Activated T-helper 17 cell treated with anti-CD3 and anti-CD28 coated beads, Interleukin-2, amount 50 U/mL, for 72 hours (primary cell): Measurements from ENCODE around the gene SIRT4. TPM values are rescaled to one million over a fixed set of nuclear protein-coding genes. Genes with fewer than 3 reads are reported as not detected.
"Not testable (repeated sequence)": the region's sequence is repeated elsewhere in the genome, so short reads cannot be mapped to it uniquely, and the experiment has no call there.

Experiments
- ATAC-seq: fragments of 150-1000 bp; cut with Tn5 transposase; replicated peaks from 2 replicates; pipeline ENCODE4 v1.10.0; 2021; ENCODE audit warnings: mild to moderate bottlenecking, moderate library complexity
- H3K27ac Mint-ChIP-seq: one replicate; pipeline ENCODE4 v1.8.0; 2022; ENCODE audit warnings: mixed read lengths
- H3K27me3 Mint-ChIP-seq: one replicate; pipeline ENCODE4 v1.8.0; 2022; ENCODE audit warnings: mixed read lengths
- H3K36me3 Mint-ChIP-seq: one replicate; pipeline ENCODE4 v1.8.0; 2022; ENCODE audit warnings: low read depth, mild to moderate bottlenecking, mixed read lengths
- H3K4me1 Mint-ChIP-seq: one replicate; pipeline ENCODE4 v1.8.0; 2022; ENCODE audit warnings: mixed read lengths
- H3K4me3 Mint-ChIP-seq: one replicate; pipeline ENCODE4 v1.8.0; 2022; ENCODE audit warnings: mild to moderate bottlenecking, mixed read lengths
- H3K9me3 Mint-ChIP-seq: one replicate; pipeline ENCODE4 v1.8.0; 2022; ENCODE audit warnings: mixed read lengths
- total RNA-seq, 2 donors: library from RNA; stranded (reverse); gene quantifications; one replicate each; pipeline ENCODE4 v1.2.3, GENCODE V29; 2022

SIRT4 gene
- 1 to 10 TPM; 3.1 to 4.1 TPM for total RNA-seq

GRCh38 chr12:120301962-120302815 is at the start of gene SIRT4:
TSS of gene SIRT4 (plus strand) at chr12:120302321. CDS start at chr12:120303562, 1,241 bp downstream.
- Mint-ChIP-seq H3K27ac (peak within 1 kb of the TSS; percentile 72), H3K4me3 (peak within 1 kb of the TSS; percentile 88), H3K36me3 (no peaks in the 10 kb centered on the region), H3K9me3 (no peaks in the 10 kb centered on the region), H3K27me3 (no peaks in the 10 kb centered on the region), H3K4me1 (peaks cover 6% of the 10 kb centered on the region)
- peak; percentile 100 for ATAC-seq

GRCh38 chr12:120253313-120253712 is 48.8 kb upstream of the SIRT4 start:
- H3K9me3 Mint-ChIP-seq, ATAC-seq, H3K27me3 Mint-ChIP-seq: not testable (repeated sequence)
- Mint-ChIP-seq H3K4me1 (peaks cover 72% of the 10 kb centered on the region), H3K27ac (peak overlapping the region; percentile 80), H3K4me3 (peak overlapping the region; percentile 71), H3K36me3 (peaks cover 21% of the 10 kb centered on the region)

GRCh38 chr12:120254809-120255208 is 47.3 kb upstream of the SIRT4 start:
- Mint-ChIP-seq H3K4me3 (peak overlapping the region; percentile 6), H3K27me3 (no peaks in the 10 kb centered on the region), H3K36me3 (peaks cover 25% of the 10 kb centered on the region), H3K4me1 (peaks cover 63% of the 10 kb centered on the region), H3K9me3 (no peaks in the 10 kb centered on the region), H3K27ac (peak overlapping the region; percentile 23)
- no peak for ATAC-seq

- H3K4me3 Mint-ChIP-seq: peak overlapping the region; percentile 26
Measured at GRCh38 chr12:120257041-120257821, 44.9 kb upstream of the SIRT4 start.

GRCh38 chr12:120258323-120258896 is 43.7 kb upstream of the SIRT4 start:
- H3K27me3 Mint-ChIP-seq: no peaks in the 10 kb centered on the region
- peaks cover 56% of the 10 kb centered on the region for H3K4me1 Mint-ChIP-seq
- H3K27ac Mint-ChIP-seq: peak overlapping the region; percentile 52
- no peak for ATAC-seq
- H3K9me3 Mint-ChIP-seq: no peaks in the 10 kb centered on the region
- peaks cover 32% of the 10 kb centered on the region for H3K36me3 Mint-ChIP-seq
- peak overlapping the region; percentile 26 for H3K4me3 Mint-ChIP-seq

More at GRCh38 chr12:120257041-120257821, 44.9 kb upstream of the SIRT4 start:
- H3K27ac Mint-ChIP-seq: peak overlapping the region; percentile 80
- H3K36me3 Mint-ChIP-seq: peaks cover 27% of the 10 kb centered on the region
- ATAC-seq: no peak
- H3K4me1 Mint-ChIP-seq: peaks cover 56% of the 10 kb centered on the region
- no peaks in the 10 kb centered on the region for H3K9me3 Mint-ChIP-seq
- no peaks in the 10 kb centered on the region for H3K27me3 Mint-ChIP-seq

GRCh38 chr12:120259418-120260202 is 42.5 kb upstream of the SIRT4 start:
- Mint-ChIP-seq H3K4me3 (peak overlapping the region; percentile 17), H3K36me3 (peaks cover 32% of the 10 kb centered on the region), H3K9me3 (no peaks in the 10 kb centered on the region), H3K4me1 (peaks cover 51% of the 10 kb centered on the region), H3K27ac (peak overlapping the region; percentile 52), H3K27me3 (no peaks in the 10 kb centered on the region)
- no peak for ATAC-seq

- H3K36me3 Mint-ChIP-seq: peaks cover 29% of the 10 kb centered on the region
- peaks cover 48% of the 10 kb centered on the region for H3K4me1 Mint-ChIP-seq
- no peak for ATAC-seq
- H3K27ac Mint-ChIP-seq: peak overlapping the region; percentile 52
- no peaks in the 10 kb centered on the region for H3K9me3 Mint-ChIP-seq
- no peaks in the 10 kb centered on the region for H3K27me3 Mint-ChIP-seq
- H3K4me3 Mint-ChIP-seq: no peak overlapping the region
Measured at GRCh38 chr12:120260607-120261006, 41.5 kb upstream of the SIRT4 start.

- ATAC-seq: peak; percentile 42
- peak overlapping the region; percentile 77 for H3K27ac Mint-ChIP-seq
- H3K4me1 Mint-ChIP-seq: peaks cover 38% of the 10 kb centered on the region
- H3K9me3 Mint-ChIP-seq: no peaks in the 10 kb centered on the region
- peak overlapping the region; percentile 95 for H3K4me3 Mint-ChIP-seq
- peaks cover 34% of the 10 kb centered on the region for H3K36me3 Mint-ChIP-seq
- no peaks in the 10 kb centered on the region for H3K27me3 Mint-ChIP-seq
Measured at GRCh38 chr12:120261951-120262851, 39.9 kb upstream of the SIRT4 start.

- H3K36me3 Mint-ChIP-seq: peaks cover 34% of the 10 kb centered on the region
- H3K4me3 Mint-ChIP-seq: peak overlapping the region; percentile 95
- ATAC-seq: no peak
- H3K9me3 Mint-ChIP-seq: no peaks in the 10 kb centered on the region
- H3K27me3 Mint-ChIP-seq: no peaks in the 10 kb centered on the region
- H3K4me1 Mint-ChIP-seq: peaks cover 34% of the 10 kb centered on the region
- peak overlapping the region; percentile 77 for H3K27ac Mint-ChIP-seq
Measured at GRCh38 chr12:120262852-120263747, 39.0 kb upstream of the SIRT4 start.

- Mint-ChIP-seq H3K27me3 (no peaks in the 10 kb centered on the region), H3K27ac (peak overlapping the region; percentile 95), H3K4me3 (peak overlapping the region; percentile 95), H3K9me3 (no peaks in the 10 kb centered on the region), H3K4me1 (peaks cover 29% of the 10 kb centered on the region), H3K36me3 (peaks cover 30% of the 10 kb centered on the region)
- no peak for ATAC-seq
Measured at GRCh38 chr12:120263748-120264085, 38.4 kb upstream of the SIRT4 start.

- Mint-ChIP-seq H3K27me3 (no peaks in the 10 kb centered on the region), H3K9me3 (no peaks in the 10 kb centered on the region), H3K36me3 (peaks cover 30% of the 10 kb centered on the region), H3K4me3 (peak overlapping the region; percentile 95), H3K27ac (peak overlapping the region; percentile 95), H3K4me1 (peaks cover 29% of the 10 kb centered on the region)
- no peak for ATAC-seq
Measured at GRCh38 chr12:120264086-120264903, 37.8 kb upstream of the SIRT4 start.
